Panc1 (cell line): ENCODE measurements around the gene LMTK2. TPM values are rescaled to one million over a fixed set of nuclear protein-coding genes. Genes with fewer than 3 reads are reported as not detected.

ENCODE experiments used
- ATAC-seq: fragments of 200-7000 bp; cut with Tn5 transposase; 2 replicates; pipeline ENCODE4 v1.9.1; 2020; ENCODE audit warnings: mild to moderate bottlenecking, moderate library complexity
- Bru-seq: library from RNA; stranded (reverse); fragments of 400-500 nt; gene quantifications from one replicate; lab custom pipeline; 2021; lab: Mats Ljungman, UMichigan
- BruChase-seq, 2 experiments: library from RNA; stranded (reverse); fragments of 400-500 nt; gene quantifications; one replicate each; lab custom pipeline; 2021; lab: Mats Ljungman, UMichigan
- BruUV-seq: library from RNA; stranded (reverse); fragments of 400-500 nt; replicated peaks from 2 replicates; lab custom pipeline; 2021; lab: Mats Ljungman, UMichigan
- CTCF ChIA-PET: fragments of 300-600 bp; sonication (Branson Sonifier 250); formaldehyde crosslinking; loops from one replicate; lab custom pipeline; 2022; ENCODE audit warnings: antibody characterized with exemption; lab: Charles Lee
- POLR2A ChIA-PET: fragments of 300-600 bp; sonication (Branson Sonifier 250); formaldehyde crosslinking; loops from one replicate; lab custom pipeline; 2022; ENCODE audit warnings: antibody characterized with exemption; lab: Charles Lee
- DNase-seq: peaks from one replicate; pipeline ENCODE4 v3.0.0-alpha.2; 2010; ENCODE audit warnings: low read depth, low spot score
- H3K27ac ChIP-seq: 2 replicates; pipeline ENCODE4 v1.5.1; 2011; ENCODE audit warnings: mild to moderate bottlenecking, low read length, inconsistent platforms
- H3K27me3 ChIP-seq: fragments of 200-500 bp; sonication (Bioruptor generic); 2 replicates; pipeline ENCODE4 v1.6.0; 2014; ENCODE audit warnings: low read length, inconsistent platforms; ENCODE audit not compliant: control insufficient read depth, insufficient read depth
- H3K36me3 ChIP-seq: fragments of 200-500 bp; sonication (Bioruptor generic); 2 replicates; pipeline ENCODE4 v1.5.1; 2014; ENCODE audit warnings: inconsistent platforms, mild to moderate bottlenecking, low read length, moderate library complexity; ENCODE audit not compliant: control insufficient read depth, insufficient read depth
- H3K4me1 ChIP-seq: 2 replicates; pipeline ENCODE4 v1.5.1; 2011; ENCODE audit warnings: inconsistent platforms, mild to moderate bottlenecking, low read length, moderate library complexity; ENCODE audit not compliant: control insufficient read depth, insufficient read depth
- H3K4me3 ChIP-seq, 2 experiments: 2 replicates each; pipeline ENCODE4 v1.5.1; 2011 to 2012; ENCODE audit warnings: low read depth in 2 of 2, low read length in 2 of 2, mild to moderate bottlenecking in 2 of 2, inconsistent platforms in 1 of 2, moderate library complexity in 1 of 2
- H3K9me3 ChIP-seq: fragments of 200-500 bp; sonication (Bioruptor generic); 2 replicates; pipeline ENCODE4 v1.5.1; 2014; ENCODE audit warnings: low read depth, mild to moderate bottlenecking, inconsistent platforms, low read length, moderate library complexity; ENCODE audit not compliant: control insufficient read depth, insufficient read depth
- POLR2AphosphoS5 ChIP-seq: IDR thresholded peaks from 2 replicates; pipeline ENCODE4 v1.6.1; 2012; ENCODE audit warnings: mild to moderate bottlenecking, low read depth, low read length, moderate library complexity
- SIN3A ChIP-seq: IDR thresholded peaks from 2 replicates; pipeline ENCODE4 v1.6.1; 2012; ENCODE audit warnings: low read depth, mild to moderate bottlenecking, low read length, moderate library complexity, borderline replicate concordance; ENCODE audit not compliant: insufficient read depth
- TCF7L2 ChIP-seq: IDR thresholded peaks from 2 replicates; pipeline ENCODE4 v1.6.1; 2011; ENCODE audit warnings: mild to moderate bottlenecking, low read depth, low read length, inconsistent platforms
- in situ Hi-C: cut with HindIII; loops from 2 replicates; pipeline ENCODE4 v1.10.0; 2016; ENCODE audit warnings: low sequenced_read_pairs, low pct_unique_long_range_greater_than_20kb
- intact Hi-C: fragments of 100-400 bp; cut with micrococcal nuclease; formaldehyde crosslinking; loops from one replicate; pipeline ENCODE4 v1.10.0; 2022; ENCODE audit not compliant: unreplicated experiment
- long read RNA-seq: library from polyadenylated mRNA; unstranded; transcript quantifications from one replicate; pipeline ENCODE4 v2.0.0, GENCODE V29; 2021; ENCODE audit not compliant: unreplicated experiment
- polyA plus RNA-seq: library from polyadenylated mRNA; unstranded; fragments of >200 nt; gene quantifications from one replicate; pipeline ENCODE4 v1.2.1, GENCODE V29; 2012; ENCODE audit warnings: missing spikeins; ENCODE audit not compliant: insufficient read length
- total RNA-seq: library from RNA; stranded (reverse); gene quantifications from one replicate; pipeline ENCODE4 v1.2.1, GENCODE V29; 2021; ENCODE audit not compliant: unreplicated experiment
- TF ChIP-seq, protein P1 (sequence below), 2 experiments: IDR thresholded peaks; 2 replicates each; pipeline ENCODE4 v1.6.1; 2011 to 2012; ENCODE audit warnings: low read depth in 2 of 2, control low read depth in 1 of 2, low read length in 1 of 2, mild to moderate bottlenecking in 1 of 2, moderate library complexity in 1 of 2; ENCODE audit not compliant: insufficient read depth in 1 of 2
- TF ChIP-seq, protein P2 (sequence below): fragments of 450-650 bp; IDR thresholded peaks from 2 replicates; pipeline ENCODE4 v1.5.1; 2017; ENCODE audit warnings: mild to moderate bottlenecking

Gene LMTK2
- total RNA-seq, result 25.4 TPM
- polyA plus RNA-seq, result 11.2 TPM
- Bru-seq, nascent RNA, result percentile 78 among the genes with signal in this experiment
- percentile 78 among the genes with signal in this experiment for BruChase-seq, experiment 1, labeled RNA remaining after a 2-hour chase
- percentile 81 among the genes with signal in this experiment for BruChase-seq, experiment 2, labeled RNA remaining after a 6-hour chase
- long read RNA-seq, partial matches to known transcripts, result 49 of 52 reads
- long read RNA-seq, other reads (novel, unspliced or antisense), result 3 of 52 reads

DNA sequence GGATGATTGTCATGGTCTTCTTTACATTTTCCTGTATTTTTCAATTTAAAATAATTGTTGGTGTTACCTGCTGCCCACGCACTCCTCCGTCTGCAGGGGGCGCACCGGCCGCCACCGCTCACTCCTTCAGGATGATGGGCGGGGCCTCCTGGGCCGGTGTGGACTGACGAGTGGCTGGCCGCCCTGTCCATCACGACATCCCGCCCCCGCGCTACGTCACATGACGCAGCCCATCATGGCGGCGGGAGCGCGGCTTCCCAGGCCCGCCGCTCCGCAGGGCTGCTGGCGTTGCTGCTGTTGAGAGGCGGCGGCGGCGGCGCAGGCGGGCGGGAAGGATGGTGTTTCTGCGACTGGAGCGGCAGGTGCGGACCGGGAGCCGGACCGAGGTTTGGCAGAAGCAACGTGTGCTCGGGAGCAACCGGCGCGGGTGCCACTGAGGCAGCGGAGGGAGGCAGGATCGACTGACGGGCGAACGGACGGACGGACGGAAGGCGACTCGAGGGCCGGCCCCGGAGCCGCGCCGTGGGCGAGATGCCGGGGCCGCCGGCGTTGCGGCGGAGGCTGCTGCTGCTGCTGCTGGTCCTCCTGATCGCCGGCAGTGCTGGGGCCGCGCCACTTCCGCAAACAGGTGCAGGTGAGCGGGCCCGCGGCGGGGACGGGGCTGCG is at the start of gene LMTK2:
LMTK2 (plus strand) TSS at position 216 of the 666 bp plus-strand sequence; CDS start at position 532, 316 bp downstream.
- Histone ChIP-seq H3K27ac (peak within 1 kb of the TSS; percentile 77), H3K4me3 (peak within 1 kb of the TSS; percentile 85 to 90), H3K9me3 (no peaks in the 10 kb centered on the region), H3K4me1 (peaks cover 26% of the 10 kb centered on the region), H3K36me3 (no peaks in the 10 kb centered on the region; the same call in 1 of the 2 replicates), H3K27me3 (no peaks in the 10 kb centered on the region)
- CTCF ChIA-PET, result interaction anchor here (1.4 kb wide), 1 partner anchor 62 kb away, joined by 8 read pairs; no protein-coding TSS in a partner anchor
- peak; percentile 100 for ATAC-seq
- POLR2A ChIA-PET, result no interaction called here
- no peak for DNase-seq
- in situ Hi-C loops (no loop called here), intact Hi-C loops (loop anchor here (1.0 to 10.0 kb wide), 2 partner anchors 60 to 82 kb away; no protein-coding TSS in a partner anchor)
- TF ChIP-seq, protein P1, sequence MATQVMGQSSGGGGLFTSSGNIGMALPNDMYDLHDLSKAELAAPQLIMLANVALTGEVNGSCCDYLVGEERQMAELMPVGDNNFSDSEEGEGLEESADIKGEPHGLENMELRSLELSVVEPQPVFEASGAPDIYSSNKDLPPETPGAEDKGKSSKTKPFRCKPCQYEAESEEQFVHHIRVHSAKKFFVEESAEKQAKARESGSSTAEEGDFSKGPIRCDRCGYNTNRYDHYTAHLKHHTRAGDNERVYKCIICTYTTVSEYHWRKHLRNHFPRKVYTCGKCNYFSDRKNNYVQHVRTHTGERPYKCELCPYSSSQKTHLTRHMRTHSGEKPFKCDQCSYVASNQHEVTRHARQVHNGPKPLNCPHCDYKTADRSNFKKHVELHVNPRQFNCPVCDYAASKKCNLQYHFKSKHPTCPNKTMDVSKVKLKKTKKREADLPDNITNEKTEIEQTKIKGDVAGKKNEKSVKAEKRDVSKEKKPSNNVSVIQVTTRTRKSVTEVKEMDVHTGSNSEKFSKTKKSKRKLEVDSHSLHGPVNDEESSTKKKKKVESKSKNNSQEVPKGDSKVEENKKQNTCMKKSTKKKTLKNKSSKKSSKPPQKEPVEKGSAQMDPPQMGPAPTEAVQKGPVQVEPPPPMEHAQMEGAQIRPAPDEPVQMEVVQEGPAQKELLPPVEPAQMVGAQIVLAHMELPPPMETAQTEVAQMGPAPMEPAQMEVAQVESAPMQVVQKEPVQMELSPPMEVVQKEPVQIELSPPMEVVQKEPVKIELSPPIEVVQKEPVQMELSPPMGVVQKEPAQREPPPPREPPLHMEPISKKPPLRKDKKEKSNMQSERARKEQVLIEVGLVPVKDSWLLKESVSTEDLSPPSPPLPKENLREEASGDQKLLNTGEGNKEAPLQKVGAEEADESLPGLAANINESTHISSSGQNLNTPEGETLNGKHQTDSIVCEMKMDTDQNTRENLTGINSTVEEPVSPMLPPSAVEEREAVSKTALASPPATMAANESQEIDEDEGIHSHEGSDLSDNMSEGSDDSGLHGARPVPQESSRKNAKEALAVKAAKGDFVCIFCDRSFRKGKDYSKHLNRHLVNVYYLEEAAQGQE (IDR thresholded peaks at IDR 0.05; ENCODE audit: insufficient read depth in 1 of 2, low read depth in 2 of 2, low read length in 1 of 2), result no peak
- TF ChIP-seq, protein P2, sequence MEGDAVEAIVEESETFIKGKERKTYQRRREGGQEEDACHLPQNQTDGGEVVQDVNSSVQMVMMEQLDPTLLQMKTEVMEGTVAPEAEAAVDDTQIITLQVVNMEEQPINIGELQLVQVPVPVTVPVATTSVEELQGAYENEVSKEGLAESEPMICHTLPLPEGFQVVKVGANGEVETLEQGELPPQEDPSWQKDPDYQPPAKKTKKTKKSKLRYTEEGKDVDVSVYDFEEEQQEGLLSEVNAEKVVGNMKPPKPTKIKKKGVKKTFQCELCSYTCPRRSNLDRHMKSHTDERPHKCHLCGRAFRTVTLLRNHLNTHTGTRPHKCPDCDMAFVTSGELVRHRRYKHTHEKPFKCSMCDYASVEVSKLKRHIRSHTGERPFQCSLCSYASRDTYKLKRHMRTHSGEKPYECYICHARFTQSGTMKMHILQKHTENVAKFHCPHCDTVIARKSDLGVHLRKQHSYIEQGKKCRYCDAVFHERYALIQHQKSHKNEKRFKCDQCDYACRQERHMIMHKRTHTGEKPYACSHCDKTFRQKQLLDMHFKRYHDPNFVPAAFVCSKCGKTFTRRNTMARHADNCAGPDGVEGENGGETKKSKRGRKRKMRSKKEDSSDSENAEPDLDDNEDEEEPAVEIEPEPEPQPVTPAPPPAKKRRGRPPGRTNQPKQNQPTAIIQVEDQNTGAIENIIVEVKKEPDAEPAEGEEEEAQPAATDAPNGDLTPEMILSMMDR, result peak; percentile 99
- TF ChIP-seq SIN3A, result peak; percentile 76; the same call in 1 of the 2 replicates
- TF ChIP-seq TCF7L2, result no peak
- peak; percentile 81 for TF ChIP-seq POLR2AphosphoS5
- no TSS peak for BruUV-seq

DNA sequence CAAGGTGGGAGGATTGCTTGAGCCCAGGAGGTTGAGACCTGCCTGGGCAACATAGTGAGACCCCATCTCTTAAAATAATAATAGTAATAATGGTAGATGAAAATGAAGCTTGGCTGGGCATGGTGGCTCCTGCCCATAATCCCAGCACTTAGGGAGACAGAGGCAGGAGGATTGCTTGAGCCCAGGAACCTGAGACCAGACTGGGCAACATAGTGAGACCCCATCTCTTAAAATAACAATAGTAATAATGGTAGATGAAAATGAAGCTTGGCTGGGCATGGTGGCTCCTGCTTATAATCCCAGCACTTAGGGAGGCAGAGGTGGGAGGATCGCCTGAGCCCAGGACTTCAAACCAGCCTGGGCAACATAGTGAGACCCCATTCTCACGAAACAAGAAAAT is 49.5 kb upstream of the LMTK2 start:
- H3K4me3 ChIP-seq, result no peak overlapping the region
- H3K9me3 ChIP-seq, result no peaks in the 10 kb centered on the region
- ChIA-PET POLR2A (no interaction called here), CTCF (no interaction called here)
- no peak for ATAC-seq
- H3K4me1 ChIP-seq, result no peaks in the 10 kb centered on the region
- no TSS peak for BruUV-seq
- TF ChIP-seq, protein P2, result no peak
- TF ChIP-seq POLR2AphosphoS5, result no peak
- TF ChIP-seq SIN3A, result no peak
- TF ChIP-seq, protein P1 (IDR thresholded peaks at IDR 0.05; ENCODE audit: insufficient read depth in 1 of 2, low read depth in 2 of 2, low read length in 1 of 2), result no peak
- no peak for TF ChIP-seq TCF7L2
- H3K36me3 ChIP-seq, result no peaks in the 10 kb centered on the region
- DNase-seq, result no peak
- H3K27ac ChIP-seq, result no peak overlapping the region
- intact Hi-C loops, result no loop called here
- in situ Hi-C loops, result no loop called here
- no peaks in the 10 kb centered on the region for H3K27me3 ChIP-seq
